GM12875 (cell line): ENCODE data around the gene NECTIN1.

Experiments
- H3K4me3 ChIP-seq: one replicate; pipeline ENCODE4 v1.5.1; 2011; ENCODE audit warnings: low read depth, low read length, control low read depth
- TF ChIP-seq, protein P1 (sequence below): IDR thresholded peaks from 2 replicates; pipeline ENCODE4 v1.5.1; 2011; ENCODE audit warnings: low read depth, mild to moderate bottlenecking, control low read depth, inconsistent platforms, low read length, moderate library complexity, borderline replicate concordance; ENCODE audit not compliant: insufficient read depth

NECTIN1 gene

GRCh38 chr11:119705362-119705761, 23.6 kb downstream of the NECTIN1 start:
- no peak overlapping the region for H3K4me3 ChIP-seq
- TF ChIP-seq, protein P1, sequence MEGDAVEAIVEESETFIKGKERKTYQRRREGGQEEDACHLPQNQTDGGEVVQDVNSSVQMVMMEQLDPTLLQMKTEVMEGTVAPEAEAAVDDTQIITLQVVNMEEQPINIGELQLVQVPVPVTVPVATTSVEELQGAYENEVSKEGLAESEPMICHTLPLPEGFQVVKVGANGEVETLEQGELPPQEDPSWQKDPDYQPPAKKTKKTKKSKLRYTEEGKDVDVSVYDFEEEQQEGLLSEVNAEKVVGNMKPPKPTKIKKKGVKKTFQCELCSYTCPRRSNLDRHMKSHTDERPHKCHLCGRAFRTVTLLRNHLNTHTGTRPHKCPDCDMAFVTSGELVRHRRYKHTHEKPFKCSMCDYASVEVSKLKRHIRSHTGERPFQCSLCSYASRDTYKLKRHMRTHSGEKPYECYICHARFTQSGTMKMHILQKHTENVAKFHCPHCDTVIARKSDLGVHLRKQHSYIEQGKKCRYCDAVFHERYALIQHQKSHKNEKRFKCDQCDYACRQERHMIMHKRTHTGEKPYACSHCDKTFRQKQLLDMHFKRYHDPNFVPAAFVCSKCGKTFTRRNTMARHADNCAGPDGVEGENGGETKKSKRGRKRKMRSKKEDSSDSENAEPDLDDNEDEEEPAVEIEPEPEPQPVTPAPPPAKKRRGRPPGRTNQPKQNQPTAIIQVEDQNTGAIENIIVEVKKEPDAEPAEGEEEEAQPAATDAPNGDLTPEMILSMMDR: no peak

DNA sequence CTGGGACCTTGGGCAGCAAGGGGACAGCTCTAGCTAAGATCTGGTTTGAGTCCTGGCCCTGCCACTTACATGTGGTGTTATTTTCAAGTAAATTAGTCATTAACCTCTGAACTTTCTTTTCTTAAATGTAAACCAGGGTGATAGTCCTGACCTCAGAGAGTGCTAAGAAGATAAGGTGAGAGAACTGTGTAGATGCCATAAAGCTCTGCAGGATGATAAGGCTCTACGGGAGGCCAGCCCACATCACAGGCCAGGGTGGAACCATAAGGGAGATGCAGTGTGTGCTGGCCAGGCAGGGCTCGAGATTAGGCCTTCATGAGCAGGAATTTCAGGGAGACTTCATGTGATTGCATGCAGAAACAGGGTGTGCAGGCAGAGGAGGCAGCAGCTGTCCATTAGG, 24.2 kb downstream of the NECTIN1 start:
- TF ChIP-seq, protein P1: no peak
- no peak overlapping the region for H3K4me3 ChIP-seq

DNA sequence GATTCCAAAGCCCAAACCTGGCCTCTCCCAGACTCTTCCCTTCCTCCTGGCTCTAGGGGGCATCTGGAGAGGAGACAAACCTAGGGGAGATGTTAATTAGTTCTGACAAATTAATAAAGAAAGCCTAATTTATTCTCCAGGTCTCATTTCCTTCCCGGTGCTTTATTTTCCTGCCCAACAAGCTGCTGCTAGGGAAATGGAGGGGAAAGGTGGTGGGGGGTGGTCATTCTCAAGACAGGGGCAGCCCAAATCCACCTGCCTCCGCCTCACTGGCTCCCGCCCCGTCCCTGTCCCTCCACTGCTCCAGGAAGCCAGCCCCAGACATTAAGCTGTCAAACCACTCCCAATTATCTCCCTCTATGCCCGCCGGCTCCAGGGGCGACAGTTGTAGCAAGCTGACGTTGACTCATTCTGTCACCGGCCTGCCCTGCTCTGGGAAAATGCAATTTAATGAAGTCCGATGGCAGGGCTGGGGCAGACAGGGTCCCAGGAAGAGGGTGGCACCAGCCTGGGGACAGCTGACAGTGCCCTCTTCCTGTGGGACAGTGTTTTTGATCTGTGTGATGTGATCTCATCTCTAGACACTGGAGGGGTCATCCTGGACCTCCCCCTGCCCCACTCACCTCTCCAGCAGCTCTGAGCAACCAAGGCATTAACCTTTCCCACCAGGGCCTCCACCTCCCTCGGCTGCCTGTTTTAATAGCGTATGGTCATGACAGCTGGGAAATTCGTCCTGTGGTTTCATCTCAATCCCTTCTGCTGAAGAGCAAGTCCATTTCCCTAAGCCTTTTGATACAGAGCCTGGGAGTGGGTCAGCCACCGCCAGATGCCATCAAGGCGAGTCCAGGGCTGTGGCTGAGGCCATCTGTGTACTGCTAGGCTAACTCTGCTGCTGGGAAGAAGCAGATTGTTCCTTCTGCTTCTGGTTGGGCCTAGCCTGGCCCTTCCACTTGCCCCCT, 27.1 kb downstream of the NECTIN1 start:
- TF ChIP-seq, protein P1: no peak
- H3K4me3 ChIP-seq: no peak overlapping the region

GRCh38 chr11:119700536-119701346, 28.3 kb downstream of the NECTIN1 start:
- TF ChIP-seq, protein P1: no peak
- H3K4me3 ChIP-seq: no peak overlapping the region

DNA sequence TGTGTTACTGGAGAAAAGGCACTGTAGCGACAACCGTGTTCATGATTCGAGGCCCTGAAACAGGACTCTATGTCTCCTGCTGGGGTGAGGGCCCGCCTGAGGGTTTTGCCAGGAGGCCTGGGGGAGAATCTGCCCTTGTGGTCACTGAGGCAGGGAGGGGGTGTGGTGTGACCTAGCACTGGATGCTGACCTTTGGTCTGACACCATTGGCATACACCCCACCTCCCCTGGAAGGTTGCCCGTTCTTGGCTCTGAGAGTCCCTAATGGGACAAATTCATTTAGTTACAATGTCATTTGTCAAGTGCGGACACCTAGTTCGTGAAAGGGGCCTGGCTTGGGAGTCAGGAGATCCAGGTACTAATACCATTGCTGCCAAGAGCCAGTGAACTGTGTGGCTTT, 29.0 kb downstream of the NECTIN1 start:
- TF ChIP-seq, protein P1: no peak
- H3K4me3 ChIP-seq: no peak overlapping the region

DNA sequence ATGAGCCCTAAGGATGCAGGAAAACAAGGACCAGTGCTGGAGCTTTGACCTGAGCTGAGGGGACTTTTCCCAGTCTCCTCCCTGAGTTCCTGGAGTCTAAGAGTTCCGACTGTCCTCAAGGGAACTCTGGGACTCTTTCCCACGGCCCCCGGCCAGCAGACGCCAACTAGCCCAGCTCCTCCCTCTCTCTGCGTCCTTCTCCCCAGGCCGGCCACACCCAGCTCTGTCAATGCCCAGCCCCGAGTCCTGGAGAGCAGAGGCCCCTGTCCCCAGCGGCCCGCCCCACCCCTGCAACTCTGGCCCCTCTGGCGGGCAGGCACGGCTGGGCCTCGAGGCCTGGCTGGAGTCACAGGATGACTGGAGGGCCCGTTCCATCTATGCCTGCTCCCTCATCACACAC, 29.8 kb downstream of the NECTIN1 start:
- TF ChIP-seq, protein P1: no peak
- H3K4me3 ChIP-seq: no peak overlapping the region

DNA sequence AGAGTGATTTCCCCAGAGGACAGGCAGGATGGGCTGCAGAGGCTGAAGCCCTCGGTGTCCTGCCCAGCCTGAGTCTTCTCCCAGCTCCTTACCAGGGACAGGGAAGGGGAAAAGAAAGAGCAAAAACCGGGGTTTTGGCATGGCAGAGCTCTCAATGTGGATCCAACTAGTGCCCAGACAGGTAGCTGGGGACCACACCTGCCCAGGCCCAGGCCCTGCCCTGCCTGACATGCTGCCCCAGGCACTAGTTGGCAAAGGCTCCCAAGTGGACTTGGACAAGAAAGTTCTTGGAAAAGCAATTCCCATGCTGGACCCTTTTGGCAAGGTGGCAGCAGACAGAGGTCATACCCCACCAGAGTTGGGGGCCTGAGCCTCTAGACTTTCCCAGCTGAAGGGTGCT, 31.1 kb downstream of the NECTIN1 start:
- H3K4me3 ChIP-seq: no peak overlapping the region
- TF ChIP-seq, protein P1: no peak
